CD4-positive, alpha-beta T cell treated with Interleukin-15 for 4 hours (primary cell): ENCODE measurements around the gene ORAI2.
A peak's percentile ranks its signal among the peaks of the same experiment; 100 is the strongest.
"Not testable (repeated sequence)": the region's sequence is repeated elsewhere in the genome, so short reads cannot be mapped to it uniquely, and the experiment has no call there.

Source experiments
- DNase-seq: peaks from one replicate; pipeline ENCODE4 v3.0.0-alpha.2; 2020; ENCODE audit warnings: low spot score

The ORAI2 gene

DNA sequence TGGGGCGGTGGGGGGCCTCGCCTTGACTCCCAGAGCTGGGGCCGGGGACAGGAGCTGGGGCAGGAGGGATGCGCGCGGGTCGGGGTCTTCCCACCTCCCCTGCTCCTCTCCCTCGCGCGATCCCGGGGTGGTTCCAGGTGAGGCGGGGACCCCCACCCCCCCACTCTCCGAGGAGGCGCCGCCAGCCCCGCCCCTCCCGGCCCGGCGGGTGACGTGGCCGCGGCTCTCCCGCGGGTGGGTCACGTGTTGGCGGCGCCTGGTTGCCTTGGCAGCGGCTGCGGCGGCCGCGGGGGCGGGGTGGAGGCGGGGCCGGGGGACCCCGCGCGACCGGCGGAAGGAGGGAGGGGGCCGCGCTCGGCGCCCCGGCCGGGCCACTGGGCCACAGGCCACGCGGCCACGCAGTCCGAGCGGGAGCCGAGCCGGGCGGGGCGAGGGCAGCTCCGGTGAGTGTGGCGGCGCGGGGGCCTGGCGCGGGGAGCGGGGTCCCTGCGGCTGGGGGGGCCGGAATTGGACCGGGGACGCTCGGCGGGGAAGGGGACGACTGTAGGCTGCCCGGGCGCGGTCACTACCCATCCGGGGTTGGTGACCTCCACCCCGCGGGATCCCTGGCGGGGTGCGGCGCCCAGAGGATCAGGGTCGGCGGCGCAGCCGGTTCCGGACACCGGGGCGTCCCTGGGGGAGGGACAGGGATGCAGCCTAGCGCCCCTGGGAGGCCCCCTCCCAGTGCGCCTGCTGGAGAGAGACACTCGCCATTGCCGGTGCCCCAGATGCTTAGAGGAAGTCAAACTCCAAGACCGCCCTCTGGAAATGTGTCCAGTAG lies at the start of gene ORAI2:
Gene ORAI2, plus strand, starts transcription at position 357 of the 820 bp plus-strand sequence. CDS start 5,382 bp downstream, outside the sequence.
- DNase-seq: peak; percentile 89

- DNase-seq: no peak
Observed at GRCh38 chr7:102387064-102387463, 46.3 kb upstream of the ORAI2 start.

- no peak for DNase-seq
Observed at GRCh38 chr7:102389810-102390209, 43.6 kb upstream of the ORAI2 start.

DNA sequence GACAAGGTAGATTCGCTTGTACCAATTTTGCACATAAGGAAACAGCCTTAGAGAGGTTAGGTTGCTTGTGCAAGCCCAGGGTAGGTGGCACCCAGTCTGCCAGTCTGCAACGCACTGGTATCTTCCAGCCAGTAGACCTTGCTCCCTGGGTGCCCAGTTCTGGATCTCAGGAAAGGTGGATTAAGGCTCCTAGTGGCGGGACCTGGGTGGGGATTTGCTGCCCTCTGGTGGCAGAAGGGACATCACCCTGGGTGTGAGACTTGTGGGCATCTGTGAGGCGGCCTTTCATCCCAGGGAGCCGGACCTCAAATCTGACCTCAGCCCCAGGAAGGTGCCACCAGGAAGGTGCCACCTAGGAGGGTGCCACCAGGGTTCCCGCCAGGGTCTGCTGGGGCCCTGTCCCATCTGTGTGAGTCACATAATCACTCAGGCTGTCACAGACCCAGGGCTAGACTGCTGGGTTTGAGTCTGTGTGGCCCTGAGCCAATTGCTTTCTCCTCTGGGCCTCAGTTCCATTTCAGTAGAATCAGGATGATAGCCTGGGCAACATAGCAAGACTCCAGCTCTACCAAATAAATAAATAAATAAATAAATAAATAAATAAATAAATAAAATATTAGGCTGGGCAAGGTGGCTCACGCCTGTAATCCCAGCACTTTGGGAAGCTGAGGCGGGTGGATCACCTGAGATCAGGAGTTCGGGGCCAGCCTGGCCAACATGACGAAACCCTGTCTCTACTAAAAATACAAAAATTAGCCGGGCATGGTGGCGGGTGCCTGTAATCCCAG lies 42.5 kb upstream of the ORAI2 start:
- peak; percentile 66 for DNase-seq

GRCh38 chr7:102392330-102392729 lies 41.0 kb upstream of the ORAI2 start:
- no peak for DNase-seq

- no peak for DNase-seq
Observed at GRCh38 chr7:102393467-102393866, 39.9 kb upstream of the ORAI2 start.

GRCh38 chr7:102395592-102395872 lies 37.8 kb upstream of the ORAI2 start:
- DNase-seq: no peak

DNA sequence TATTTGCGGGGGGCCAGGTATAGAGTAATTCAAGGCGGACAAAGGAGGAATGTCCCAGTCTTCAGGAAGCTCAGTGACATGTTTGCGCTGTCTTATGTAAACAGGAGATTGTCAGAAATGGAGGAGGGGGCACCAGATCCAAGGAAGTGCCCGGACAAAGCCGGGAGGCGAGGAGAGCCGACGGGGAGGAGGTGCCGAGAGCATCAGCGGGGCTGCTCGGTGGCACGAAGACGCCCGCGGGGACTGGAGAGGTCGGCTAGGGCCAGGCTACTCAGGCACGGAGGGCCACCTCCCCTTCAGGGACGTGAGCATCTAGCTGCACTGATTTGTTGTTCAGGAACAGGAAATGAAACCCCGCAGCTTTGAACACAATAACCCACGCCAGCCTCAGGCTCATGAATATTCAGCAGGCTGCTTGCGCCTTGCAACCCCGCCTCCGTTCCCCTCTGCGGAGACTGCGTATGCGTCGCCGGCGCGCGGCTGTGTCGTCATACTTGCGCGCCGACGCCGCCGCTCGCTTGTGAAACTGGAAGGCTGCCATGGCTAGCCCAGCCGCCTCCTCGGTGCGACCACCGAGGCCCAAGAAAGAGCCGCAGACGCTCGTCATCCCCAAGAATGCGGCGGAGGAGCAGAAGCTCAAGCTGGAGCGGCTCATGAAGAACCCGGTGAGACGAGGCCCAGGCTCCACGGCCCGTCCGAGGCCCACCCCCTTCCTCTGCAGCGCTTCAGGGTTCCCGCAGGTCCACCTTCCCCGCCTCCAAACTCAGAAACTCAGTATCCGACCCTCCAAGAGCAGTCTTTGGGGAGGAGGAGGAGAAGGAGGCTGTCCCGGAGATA lies 37.3 kb upstream of the ORAI2 start, which contains the start of gene PRKRIP1:
Gene PRKRIP1, plus strand, starts transcription at position 491 of the 837 bp plus-strand sequence. Its CDS starts 49 bp downstream, at position 540.
- DNase-seq: peak; percentile 88

DNA sequence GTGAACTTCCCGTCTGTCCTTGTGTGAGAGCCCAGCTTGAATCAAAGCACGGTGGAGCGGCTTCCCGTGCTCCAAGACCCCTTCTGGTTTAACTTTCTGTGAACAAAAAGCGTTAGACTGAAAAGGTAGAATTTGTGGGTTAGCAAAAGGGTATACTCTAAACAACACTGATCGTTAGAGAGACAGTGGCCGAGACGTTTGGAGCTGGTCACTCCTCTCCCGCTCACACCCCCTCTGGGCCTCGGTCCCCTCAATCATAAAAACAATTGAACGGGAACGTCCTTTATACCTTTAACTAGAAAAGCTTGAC lies 36.7 kb upstream of the ORAI2 start:
- DNase-seq: no peak

GRCh38 chr7:102398543-102398942 lies 34.8 kb upstream of the ORAI2 start:
- no peak for DNase-seq

DNA sequence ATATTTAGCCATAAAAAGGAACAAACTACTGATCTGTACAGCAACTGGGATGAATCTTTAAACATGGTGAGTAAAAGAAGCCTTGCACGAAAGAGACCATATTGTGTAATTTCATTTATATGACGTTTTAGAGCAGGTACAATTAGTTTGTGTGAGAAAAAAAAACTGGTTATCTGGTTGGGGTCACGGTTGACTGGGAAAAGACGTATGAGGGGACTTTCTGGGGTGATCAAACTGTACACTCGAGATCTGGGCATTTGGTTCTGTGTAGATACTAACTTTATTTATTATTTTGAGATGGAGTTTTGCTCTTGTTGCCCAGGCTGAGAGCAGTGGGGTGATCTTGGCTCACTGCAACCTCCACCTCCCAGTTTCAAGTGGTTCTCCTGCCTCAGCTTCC lies 33.0 kb upstream of the ORAI2 start:
- no peak for DNase-seq

GRCh38 chr7:102403563-102403962 lies 29.8 kb upstream of the ORAI2 start:
- no peak for DNase-seq

- peak; percentile 70 for DNase-seq
Observed at GRCh38 chr7:102404005-102404861, 29.1 kb upstream of the ORAI2 start.

DNA sequence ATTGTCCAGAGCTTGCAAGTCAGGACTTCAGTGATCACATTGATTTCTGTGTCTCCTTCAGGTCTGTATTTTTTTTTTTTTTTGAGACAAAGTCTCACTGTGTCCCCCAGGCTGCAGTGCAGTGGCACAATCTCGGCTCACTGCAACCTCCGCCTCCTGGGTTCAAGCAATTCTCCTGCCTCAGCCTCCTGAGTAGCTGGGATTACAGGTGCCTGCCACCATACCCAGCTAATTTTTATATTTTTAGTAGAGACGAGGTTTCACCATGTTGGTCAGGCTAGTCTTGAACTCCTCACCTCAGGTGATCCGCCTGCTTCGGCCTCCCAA lies 28.6 kb upstream of the ORAI2 start:
- not testable (repeated sequence) for DNase-seq

GRCh38 chr7:102407910-102408309 lies 25.5 kb upstream of the ORAI2 start:
- no peak for DNase-seq

- not testable (repeated sequence) for DNase-seq
Observed at GRCh38 chr7:102408530-102408929, 24.8 kb upstream of the ORAI2 start.

DNA sequence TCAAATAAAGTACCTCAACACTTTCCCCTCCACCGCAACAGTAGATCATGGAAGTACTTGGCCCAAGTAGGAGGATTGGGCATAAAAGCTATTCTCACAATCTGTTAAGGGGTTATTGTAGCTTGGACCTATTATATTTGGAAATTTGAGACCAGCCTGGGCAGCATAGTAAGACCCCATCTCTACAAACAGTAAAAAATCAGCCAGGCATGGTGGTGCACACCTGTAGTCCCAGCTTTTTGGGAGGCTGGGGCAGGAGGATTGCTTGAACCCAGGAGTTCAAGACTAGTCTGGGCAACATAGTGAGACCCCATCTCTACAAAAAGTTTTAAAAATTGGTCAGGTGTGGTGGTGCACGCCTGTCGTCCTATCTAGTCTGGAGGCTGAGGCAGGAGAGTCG lies 24.0 kb upstream of the ORAI2 start:
- DNase-seq: no peak

- DNase-seq: no peak
Observed at GRCh38 chr7:102410123-102410522, 23.3 kb upstream of the ORAI2 start.

DNA sequence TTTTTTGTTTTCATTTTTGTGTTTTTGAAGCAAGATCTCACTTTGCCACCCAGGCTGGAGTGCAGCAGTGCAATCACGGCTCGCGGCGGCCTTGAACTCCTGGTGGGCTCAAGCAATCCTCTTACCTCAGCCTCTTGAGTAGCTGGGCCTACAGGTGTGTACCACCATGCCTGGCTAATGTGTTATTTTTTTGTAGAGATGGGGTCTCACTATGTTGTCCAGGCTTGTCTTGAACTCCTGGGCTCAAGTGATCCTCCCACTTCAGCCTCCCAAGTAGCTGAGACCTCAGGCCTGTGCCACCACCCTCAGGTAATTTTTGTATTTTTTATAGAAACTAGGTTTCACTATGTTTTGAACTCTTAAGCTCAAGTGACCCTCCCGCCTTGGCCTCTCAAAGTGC lies 22.5 kb upstream of the ORAI2 start:
- DNase-seq: no peak

DNA sequence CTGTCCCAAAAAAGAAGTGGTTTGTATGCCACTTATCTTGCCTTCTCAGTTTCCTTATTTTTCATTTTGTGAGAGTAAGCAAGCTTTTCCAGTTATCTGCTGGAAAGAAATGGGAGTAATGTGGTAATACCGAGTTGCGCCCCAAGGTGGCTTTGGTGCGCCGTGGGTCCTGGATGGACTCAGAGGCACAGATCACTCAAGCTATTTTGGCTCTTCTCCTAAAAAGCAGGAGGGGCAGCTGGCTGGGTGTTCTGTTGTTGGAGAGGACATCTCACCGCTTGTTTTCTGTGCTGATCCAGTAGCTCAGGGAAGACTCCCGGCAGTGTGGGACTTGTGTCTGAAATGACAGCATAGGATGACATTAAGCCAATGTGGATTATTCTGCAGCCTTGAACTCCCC lies 20.8 kb upstream of the ORAI2 start:
- DNase-seq: no peak

GRCh38 chr7:102413091-102413490 lies 20.3 kb upstream of the ORAI2 start:
- DNase-seq: no peak

DNA sequence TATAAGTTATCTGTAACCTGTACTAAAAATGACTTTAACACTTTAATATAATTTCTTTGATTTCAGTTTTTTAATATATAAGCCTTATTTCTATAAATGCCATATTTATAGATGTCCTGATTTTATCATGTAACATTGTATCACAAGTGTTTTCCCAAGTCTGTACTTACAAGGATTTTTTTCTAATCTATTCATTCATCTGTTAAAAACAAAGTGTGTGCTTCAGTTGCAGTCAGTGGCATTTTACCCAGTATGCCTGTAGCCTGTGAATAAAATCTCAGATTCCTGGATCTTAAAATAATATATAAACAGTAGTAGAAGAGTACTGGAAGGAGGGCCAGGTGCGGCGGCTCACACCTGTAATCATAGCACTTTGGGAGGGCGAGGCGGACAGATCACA lies 19.8 kb upstream of the ORAI2 start:
- no peak for DNase-seq
